ENCODE data around the gene GAPDHS.
A peak's percentile ranks its signal among the peaks of the same experiment; 100 is the strongest.

DNA sequence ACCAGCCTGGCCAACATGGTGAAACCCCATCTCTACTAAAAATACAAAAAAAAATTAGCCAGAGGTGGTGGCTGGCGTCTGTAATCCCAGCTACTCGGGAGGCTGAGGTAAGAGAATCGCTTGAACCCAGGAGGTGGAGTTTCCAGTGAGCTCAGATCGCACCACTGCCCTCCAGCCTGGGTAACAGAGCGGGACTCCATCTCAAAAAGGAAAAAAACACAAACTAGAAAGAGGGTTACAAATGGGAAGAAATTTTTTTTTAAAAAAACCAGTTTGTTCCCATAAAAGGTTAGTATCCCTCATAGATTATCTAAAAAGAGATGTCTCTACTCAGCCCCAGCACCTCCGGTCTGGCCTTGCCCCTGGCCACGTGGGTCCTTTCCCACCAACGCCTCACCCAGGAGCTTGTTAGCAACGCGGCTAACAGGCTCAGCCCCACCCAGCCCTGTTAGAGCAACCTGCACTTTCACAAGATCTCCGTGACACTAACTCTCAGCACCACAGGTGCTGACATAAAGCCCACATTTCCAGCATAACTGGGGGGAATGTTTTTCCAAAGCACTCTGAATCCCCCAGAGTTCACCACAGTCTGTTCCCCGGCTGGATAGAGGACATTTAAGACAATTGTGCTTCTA is 24.1 kb upstream of the GAPDHS start:
- no peak for TF ChIP-seq CTCF (IDR thresholded peaks at IDR 0.05)
- TF ChIP-seq POLR2AphosphoS5 (IDR thresholded peaks at IDR 0.05), result peak in 2 of 3 donors; percentile 46 to 53
- TF ChIP-seq POLR2A (IDR thresholded peaks at IDR 0.05), result no peak
- no peak for TF ChIP-seq EP300 (IDR thresholded peaks at IDR 0.05)
